Dermis blood vessel endothelial cell (primary cell): ENCODE data around the gene GUCY1B1. TPM values are rescaled to one million over a fixed set of nuclear protein-coding genes. Genes with fewer than 3 reads are reported as not detected.

Source experiments
- total RNA-seq: library from RNA; depleted of rRNA; stranded (reverse); fragments of >200 nt; gene quantifications from 2 replicates; pipeline ENCODE4 v1.2.3, GENCODE V29; 2014

GUCY1B1 gene
- total RNA-seq, 1 donor from 2014 or later, result 6.3 TPM

Other genes with a start within 250 kb of the GUCY1B1 start
- gene GUCY1A1, start 92.2 kb upstream of the GUCY1B1 start, total RNA-seq, result 41.7 and 50.4 TPM in 2 replicates
- gene ASIC5, start 107.3 kb downstream of the GUCY1B1 start, total RNA-seq, result not detected in 2 replicates
- gene TDO2, start 144.7 kb downstream of the GUCY1B1 start, total RNA-seq, result not detected in 2 replicates
- gene CTSO, start 194.8 kb downstream of the GUCY1B1 start, total RNA-seq, result 9.3 and 10.7 TPM in 2 replicates